Measurements from ENCODE around the gene FGF16.

The FGF16 gene

GRCh38 chrX:77450996-77451395 lies 3.8 kb downstream of the FGF16 start:
- ATAC-seq (ENCODE audit: insufficient read depth, low read depth) (no peak), DNase-seq (no peak)
- Histone ChIP-seq H3K79me2 (ENCODE audit: insufficient read depth, low read length) (no peaks in the 10 kb centered on the region), H3K9me3 (ENCODE audit: insufficient read depth, low read length, severe bottlenecking) (no peaks in the 10 kb centered on the region), H3K4me1 (ENCODE audit: insufficient read depth, low read length) (no peaks in the 10 kb centered on the region), H3K27ac (ENCODE audit: low read length) (no peak overlapping the region), H3K27me3 (ENCODE audit: insufficient read depth, low read length, poor library complexity) (no peaks in the 10 kb centered on the region), H3K36me3 (ENCODE audit: insufficient read depth, low read length) (no peaks in the 10 kb centered on the region), H3K4me2 (ENCODE audit: insufficient read depth, low read length) (no peak overlapping the region), H3K4me3 (ENCODE audit: low read depth in 1 of 2, low read length in 2 of 2) (no peak overlapping the region), H3K9ac (ENCODE audit: low read depth, low read length) (no peak overlapping the region), H2AFZ (ENCODE audit: low read depth, low read length) (no peak overlapping the region), H4K20me1 (ENCODE audit: insufficient read depth, low read length) (no peaks in the 10 kb centered on the region)
- TF ChIP-seq, protein P1, sequence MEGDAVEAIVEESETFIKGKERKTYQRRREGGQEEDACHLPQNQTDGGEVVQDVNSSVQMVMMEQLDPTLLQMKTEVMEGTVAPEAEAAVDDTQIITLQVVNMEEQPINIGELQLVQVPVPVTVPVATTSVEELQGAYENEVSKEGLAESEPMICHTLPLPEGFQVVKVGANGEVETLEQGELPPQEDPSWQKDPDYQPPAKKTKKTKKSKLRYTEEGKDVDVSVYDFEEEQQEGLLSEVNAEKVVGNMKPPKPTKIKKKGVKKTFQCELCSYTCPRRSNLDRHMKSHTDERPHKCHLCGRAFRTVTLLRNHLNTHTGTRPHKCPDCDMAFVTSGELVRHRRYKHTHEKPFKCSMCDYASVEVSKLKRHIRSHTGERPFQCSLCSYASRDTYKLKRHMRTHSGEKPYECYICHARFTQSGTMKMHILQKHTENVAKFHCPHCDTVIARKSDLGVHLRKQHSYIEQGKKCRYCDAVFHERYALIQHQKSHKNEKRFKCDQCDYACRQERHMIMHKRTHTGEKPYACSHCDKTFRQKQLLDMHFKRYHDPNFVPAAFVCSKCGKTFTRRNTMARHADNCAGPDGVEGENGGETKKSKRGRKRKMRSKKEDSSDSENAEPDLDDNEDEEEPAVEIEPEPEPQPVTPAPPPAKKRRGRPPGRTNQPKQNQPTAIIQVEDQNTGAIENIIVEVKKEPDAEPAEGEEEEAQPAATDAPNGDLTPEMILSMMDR (IDR thresholded peaks at IDR 0.05; ENCODE audit: borderline replicate concordance, extremely low read depth, low read length, poor library complexity, severe bottlenecking), result no peak

DNA sequence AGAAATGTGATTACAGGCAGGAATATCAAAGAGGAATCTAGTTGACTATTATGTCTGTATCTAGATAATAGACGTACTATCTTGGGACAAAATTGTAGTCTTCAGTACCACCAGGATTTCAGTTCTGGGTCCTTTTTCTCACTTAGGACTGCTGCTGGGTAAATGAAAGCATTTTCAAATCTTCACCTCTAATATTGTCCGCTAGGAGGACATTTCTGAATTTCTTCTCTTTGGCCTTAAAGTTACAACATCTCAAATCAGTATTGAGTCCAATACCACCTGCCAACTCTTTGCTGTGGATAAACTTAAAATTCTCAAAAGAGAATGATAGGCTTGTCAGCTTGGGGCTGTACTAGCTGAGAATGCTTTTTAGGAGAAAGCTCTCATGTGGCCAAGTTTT lies 6.0 kb downstream of the FGF16 start:
- H3K27me3 ChIP-seq (ENCODE audit: insufficient read depth, low read length, poor library complexity), result no peaks in the 10 kb centered on the region
- TF ChIP-seq, protein P1 (IDR thresholded peaks at IDR 0.05; ENCODE audit: borderline replicate concordance, extremely low read depth, low read length, poor library complexity, severe bottlenecking), result no peak
- TF ChIP-seq EZH2 (IDR thresholded peaks at IDR 0.05; ENCODE audit: borderline replicate concordance, low read depth, low read length, severe bottlenecking), result no peak
- no peak overlapping the region for H3K4me3 ChIP-seq (ENCODE audit: low read depth in 1 of 2, low read length in 2 of 2)
- no peak overlapping the region for H3K4me2 ChIP-seq (ENCODE audit: insufficient read depth, low read length)
- ATAC-seq (ENCODE audit: insufficient read depth, low read depth), result no peak
- no peak overlapping the region for H3K9ac ChIP-seq (ENCODE audit: low read depth, low read length)
- no peaks in the 10 kb centered on the region for H3K4me1 ChIP-seq (ENCODE audit: insufficient read depth, low read length)
- H2AFZ ChIP-seq (ENCODE audit: low read depth, low read length), result no peak overlapping the region
- H4K20me1 ChIP-seq (ENCODE audit: insufficient read depth, low read length), result no peaks in the 10 kb centered on the region
- H3K9me3 ChIP-seq (ENCODE audit: insufficient read depth, low read length, severe bottlenecking), result no peaks in the 10 kb centered on the region
- no peaks in the 10 kb centered on the region for H3K79me2 ChIP-seq (ENCODE audit: insufficient read depth, low read length)
- H3K27ac ChIP-seq (ENCODE audit: low read length), result no peak overlapping the region
- no peak for DNase-seq
- no peaks in the 10 kb centered on the region for H3K36me3 ChIP-seq (ENCODE audit: insufficient read depth, low read length)

- Histone ChIP-seq H3K36me3 (ENCODE audit: insufficient read depth, low read length) (no peaks in the 10 kb centered on the region), H3K27me3 (ENCODE audit: insufficient read depth, low read length, poor library complexity) (no peaks in the 10 kb centered on the region), H3K4me3 (ENCODE audit: low read depth in 1 of 2, low read length in 2 of 2) (no peak overlapping the region), H3K9me3 (ENCODE audit: insufficient read depth, low read length, severe bottlenecking) (no peaks in the 10 kb centered on the region), H3K4me2 (ENCODE audit: insufficient read depth, low read length) (no peak overlapping the region), H3K9ac (ENCODE audit: low read depth, low read length) (no peak overlapping the region), H3K4me1 (ENCODE audit: insufficient read depth, low read length) (no peaks in the 10 kb centered on the region), H3K27ac (ENCODE audit: low read length) (no peak overlapping the region), H3K79me2 (ENCODE audit: insufficient read depth, low read length) (no peaks in the 10 kb centered on the region), H4K20me1 (ENCODE audit: insufficient read depth, low read length) (no peaks in the 10 kb centered on the region), H2AFZ (ENCODE audit: low read depth, low read length) (no peak overlapping the region)
- TF ChIP-seq, protein P1 (IDR thresholded peaks at IDR 0.05; ENCODE audit: borderline replicate concordance, extremely low read depth, low read length, poor library complexity, severe bottlenecking), result no peak
- TF ChIP-seq EZH2 (IDR thresholded peaks at IDR 0.05; ENCODE audit: borderline replicate concordance, low read depth, low read length, severe bottlenecking), result no peak
- no peak for DNase-seq
- ATAC-seq (ENCODE audit: insufficient read depth, low read depth), result no peak
Measured at GRCh38 chrX:77455437-77455836, 8.2 kb downstream of the FGF16 start.

- no peak for TF ChIP-seq EZH2 (IDR thresholded peaks at IDR 0.05; ENCODE audit: borderline replicate concordance, low read depth, low read length, severe bottlenecking)
- TF ChIP-seq, protein P1 (IDR thresholded peaks at IDR 0.05; ENCODE audit: borderline replicate concordance, extremely low read depth, low read length, poor library complexity, severe bottlenecking), result no peak
- Histone ChIP-seq H3K4me3 (ENCODE audit: low read depth in 1 of 2, low read length in 2 of 2) (no peak overlapping the region), H3K79me2 (ENCODE audit: insufficient read depth, low read length) (no peaks in the 10 kb centered on the region), H3K4me2 (ENCODE audit: insufficient read depth, low read length) (no peak overlapping the region), H3K9me3 (ENCODE audit: insufficient read depth, low read length, severe bottlenecking) (no peaks in the 10 kb centered on the region), H3K27ac (ENCODE audit: low read length) (no peak overlapping the region), H3K4me1 (ENCODE audit: insufficient read depth, low read length) (no peaks in the 10 kb centered on the region), H3K27me3 (ENCODE audit: insufficient read depth, low read length, poor library complexity) (no peaks in the 10 kb centered on the region), H2AFZ (ENCODE audit: low read depth, low read length) (no peak overlapping the region), H3K9ac (ENCODE audit: low read depth, low read length) (no peak overlapping the region), H3K36me3 (ENCODE audit: insufficient read depth, low read length) (no peaks in the 10 kb centered on the region), H4K20me1 (ENCODE audit: insufficient read depth, low read length) (no peaks in the 10 kb centered on the region)
- no peak for ATAC-seq (ENCODE audit: insufficient read depth, low read depth)
- DNase-seq, result no peak
Measured at GRCh38 chrX:77484045-77484444, 36.9 kb downstream of the FGF16 start.

Data from DND-41 (cell line).